NCI-H345 treated with DMSO at 0.1 percent for 48 hours (cell line): ENCODE data around the gene STOML1.

Experiments
- DNase-seq: peaks from one replicate; lab custom pipeline; 2025; ENCODE audit not compliant: unreplicated experiment; lab: John Stamatoyannopoulos, UW

STOML1 gene

DNA sequence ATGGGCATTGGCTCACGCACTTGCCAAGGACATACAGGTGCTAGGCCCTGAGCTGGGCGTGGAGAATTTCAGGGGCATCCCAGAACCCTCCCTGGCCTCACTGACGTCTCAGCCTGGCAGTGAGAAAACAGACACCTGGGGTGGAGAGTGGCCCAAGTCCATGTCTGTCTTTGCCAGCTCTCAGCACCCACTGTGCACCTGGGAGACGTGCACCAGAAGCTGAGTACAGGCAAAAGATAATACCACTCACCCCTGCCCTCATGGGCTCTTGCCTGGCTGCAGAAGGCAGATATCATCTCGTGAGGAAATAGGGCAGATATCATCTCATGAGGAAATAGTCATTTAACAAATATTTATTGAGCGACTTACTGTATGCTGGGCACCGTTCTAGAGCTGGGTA is 57.8 kb downstream of the STOML1 start:
- no peak for DNase-seq

GRCh38 chr15:73932381-73933191 is 59.5 kb downstream of the STOML1 start:
- DNase-seq: no peak

- DNase-seq: no peak
Measured at GRCh38 chr15:73931441-73931840, 60.7 kb downstream of the STOML1 start.

DNA sequence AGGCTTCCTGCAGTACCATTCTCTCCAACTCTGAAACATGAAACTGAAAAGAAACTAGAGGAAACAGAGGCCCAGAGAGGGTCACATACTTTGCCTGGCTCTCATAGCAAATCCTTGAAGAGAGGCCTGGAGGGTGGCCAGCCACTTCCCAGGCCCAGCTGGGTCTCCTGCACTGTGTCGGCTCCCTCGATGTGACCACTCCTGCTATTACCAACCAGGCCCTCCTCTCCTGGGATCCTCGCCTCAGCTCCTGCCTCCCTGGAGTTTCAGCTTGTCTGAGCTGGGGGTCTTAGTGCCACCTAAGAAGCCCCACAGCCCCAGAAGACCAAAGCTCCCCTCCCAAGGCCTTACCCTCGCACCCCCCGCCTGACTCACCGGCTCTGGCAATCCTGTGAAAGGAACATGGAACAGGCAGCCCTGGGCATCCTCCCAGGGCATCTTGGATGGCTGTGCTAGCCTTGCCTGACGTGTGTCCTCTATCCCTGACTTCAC is 61.3 kb downstream of the STOML1 start:
- DNase-seq: no peak

DNA sequence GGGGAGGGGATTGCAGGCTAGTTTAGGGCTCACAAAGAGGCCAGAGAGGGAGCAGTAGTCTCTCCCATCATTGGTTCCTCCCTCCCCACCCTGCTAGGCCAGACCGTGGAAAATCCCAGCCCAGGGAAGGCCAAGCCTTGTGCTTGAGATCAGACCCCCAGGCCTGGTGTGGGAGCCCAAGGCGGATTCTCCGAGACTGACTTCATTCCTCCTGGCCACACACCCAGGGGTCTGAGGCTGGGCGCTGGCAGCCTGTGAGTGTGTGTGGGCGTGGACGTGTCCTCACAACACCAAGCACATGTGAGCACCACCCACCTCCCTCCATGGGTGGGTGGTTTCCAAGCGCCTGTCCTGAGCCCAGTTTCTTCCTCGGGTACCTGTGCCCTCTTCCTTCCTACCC is 61.7 kb downstream of the STOML1 start:
- DNase-seq: no peak

DNA sequence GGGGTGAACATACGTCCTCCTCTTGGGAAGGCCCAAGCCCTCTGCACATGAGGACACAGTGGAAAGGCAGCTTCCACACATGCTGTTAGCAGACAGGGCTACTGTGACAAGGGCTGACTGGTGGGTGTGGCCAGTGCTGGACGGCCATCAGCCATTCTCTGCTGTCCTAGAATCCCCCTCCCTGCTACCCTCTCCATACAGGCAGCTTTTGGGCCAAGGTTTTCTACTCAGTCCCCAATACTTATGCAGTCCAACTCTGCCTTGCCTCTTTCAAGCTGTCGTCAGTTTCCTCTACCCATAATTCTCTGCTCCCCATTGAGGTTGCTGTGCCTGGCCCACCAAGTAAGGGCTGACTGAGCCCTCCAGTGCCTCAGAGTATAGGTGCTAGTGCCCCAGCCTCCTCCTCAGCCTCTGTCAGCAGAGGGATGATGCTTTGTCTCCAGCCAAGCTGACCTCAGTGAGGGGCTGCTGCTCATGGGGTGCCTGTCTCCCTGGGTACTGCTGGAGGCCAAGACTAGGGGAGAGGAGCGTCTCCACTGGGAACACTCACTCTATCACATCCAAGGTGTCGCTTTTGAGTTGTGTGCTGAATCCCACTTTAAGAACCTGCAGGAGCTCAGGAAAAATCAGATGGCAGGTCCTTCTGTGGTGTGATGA is 63.0 kb downstream of the STOML1 start:
- no peak for DNase-seq
